Kidney (tissue), 14 donors: Measurements from ENCODE around the gene DICER1. TPM values are rescaled to one million over a fixed set of nuclear protein-coding genes. Genes with fewer than 3 reads are reported as not detected.
"Not testable (repeated sequence)": the region's sequence is repeated elsewhere in the genome, so short reads cannot be mapped to it uniquely, and the experiment has no call there.

Experiments
- DNase-seq, 5 donors: peaks; one replicate each; pipeline ENCODE4 v3.0.0-alpha.2; 2013 to 2020
- FAIRE-seq: peaks from 2 replicates; lab custom pipeline; 2012; peaks lifted over from hg19 to GRCh38; lab: Jason Lieb, UNC
- H3K27ac ChIP-seq, 2 donors: one replicate each; pipeline ENCODE4 v1.7.0; 2013; ENCODE audit warnings: low read depth in 2 of 2, low read length in 2 of 2, inconsistent platforms in 1 of 2
- H3K27me3 ChIP-seq: one replicate; pipeline ENCODE4 v1.7.1; 2013; ENCODE audit warnings: low read length, inconsistent platforms; ENCODE audit not compliant: control insufficient read depth, insufficient read depth
- H3K36me3 ChIP-seq, 3 donors: one replicate each; pipeline versions ENCODE4 v1.7.0 to v1.7.1; 2013; ENCODE audit warnings: low read length in 3 of 3, control low read depth in 1 of 3, inconsistent platforms in 1 of 3; ENCODE audit not compliant: insufficient read depth in 3 of 3, control insufficient read depth in 2 of 3
- H3K4me1 ChIP-seq, 3 donors: one replicate each; pipeline versions ENCODE4 v1.7.0 to v1.7.1; 2013; ENCODE audit warnings: low read length in 3 of 3, inconsistent platforms in 1 of 3, low read depth in 1 of 3; ENCODE audit not compliant: control insufficient read depth in 2 of 3, insufficient read depth in 2 of 3
- H3K4me3 ChIP-seq, 3 donors: one replicate each; pipeline versions ENCODE4 v1.7.0 to v1.8.1; 2013; ENCODE audit warnings: low read length in 3 of 3, control low read depth in 1 of 3, inconsistent platforms in 1 of 3
- H3K9ac ChIP-seq, 3 donors: one replicate each; pipeline versions ENCODE4 v1.7.0 to v1.7.1; 2013; ENCODE audit warnings: low read length in 3 of 3, control low read depth in 1 of 3, inconsistent platforms in 1 of 3
- H3K9me3 ChIP-seq, 3 donors: one replicate each; pipeline versions ENCODE4 v1.7.0 to v1.7.1; 2013; ENCODE audit warnings: low read length in 3 of 3, control low read depth in 1 of 3, inconsistent platforms in 1 of 3; ENCODE audit not compliant: control insufficient read depth in 2 of 3, insufficient read depth in 1 of 3
- CTCF ChIP-seq: IDR thresholded peaks from 3 replicates; pipeline ENCODE4 v1.5.1; 2012; ENCODE audit warnings: mild to moderate bottlenecking, moderate library complexity, borderline replicate concordance; ENCODE audit not compliant: insufficient read depth; ENCODE audit errors: extremely low read depth
- intact Hi-C: fragments of 100-400 bp; cut with DNase I; formaldehyde crosslinking; loops from one replicate; pipeline ENCODE4 v1.11.1; 2022
- polyA plus RNA-seq: library from polyadenylated mRNA; stranded (reverse); fragments of 350-450 nt; fragmentation: Illumina TruSeq; extraction: RNeasy Lipid Tissue Mini Kit (QIAGEN cat#74804); gene quantifications from one replicate; pipeline ENCODE4 v1.2.3, GENCODE V29; 2014; ENCODE audit warnings: low read depth, low replicate concordance; ENCODE audit not compliant: insufficient read depth
- total RNA-seq: library from RNA; stranded (reverse); fragmentation: NEBNext Ultra II Directional; extraction: Animal tissue kit (Norgen Biotek cat#: 25700); gene quantifications from one replicate; pipeline ENCODE4 v1.2.1, GENCODE V29; 2021
- donor health status: control.
- donor health status: control.
- donor health status: control.
- donor health status: control.
- donor health status: control.
- donor health status: DM: yes; HTN: yes; CAD: no.
- donor health status: Normal renal cell carcinoma (clear cell type).

Gene DICER1
- total and polyA plus RNA-seq, 2 donors from 2014 or later = 6.0 to 83.6 TPM

GRCh38 chr14:95183082-95183481 lies 25.8 kb upstream of the DICER1 start:
- FAIRE-seq = no peak
- DNase-seq = no peak
- intact Hi-C loops = no loop called here
- Histone ChIP-seq H3K27ac (peak overlapping the region; percentile 71 to 85), H3K9ac (peak overlapping the region in 1 of 3 donors; percentile 51), H3K36me3 (no peaks in the 10 kb centered on the region), H3K9me3 (no peaks in the 10 kb centered on the region), H3K27me3 (no peaks in the 10 kb centered on the region), H3K4me1 (peaks cover 7 to 42% (median 34%) of the 10 kb centered on the region in 3 donors), H3K4me3 (no peak overlapping the region)
- no peak for TF ChIP-seq CTCF

GRCh38 chr14:95182379-95182778 lies 25.1 kb upstream of the DICER1 start:
- no peak for DNase-seq
- Histone ChIP-seq H3K4me1 (peaks cover 7 to 39% (median 34%) of the 10 kb centered on the region in 3 donors), H3K36me3 (no peaks in the 10 kb centered on the region), H3K27ac (no peak overlapping the region), H3K4me3 (no peak overlapping the region), H3K27me3 (no peaks in the 10 kb centered on the region), H3K9ac (no peak overlapping the region), H3K9me3 (no peaks in the 10 kb centered on the region)
- intact Hi-C loops = no loop called here
- no peak for TF ChIP-seq CTCF
- FAIRE-seq = no peak

- Histone ChIP-seq H3K36me3 (no peaks in the 10 kb centered on the region), H3K4me1 (peaks cover 7 to 34% (median 34%) of the 10 kb centered on the region in 3 donors), H3K4me3 (no peak overlapping the region), H3K9me3 (no peaks in the 10 kb centered on the region), H3K9ac (no peak overlapping the region), H3K27ac (no peak overlapping the region), H3K27me3 (no peaks in the 10 kb centered on the region)
- intact Hi-C loops = no loop called here
- FAIRE-seq (no peak), DNase-seq (no peak)
- no peak for TF ChIP-seq CTCF
Observed at GRCh38 chr14:95180966-95181741, 23.8 kb upstream of the DICER1 start.

- FAIRE-seq, H3K4me3 ChIP-seq, DNase-seq, H3K9ac ChIP-seq, H3K27me3 ChIP-seq, intact Hi-C loops, H3K36me3 ChIP-seq, H3K9me3 ChIP-seq, H3K4me1 ChIP-seq, H3K27ac ChIP-seq: not testable (repeated sequence)
Observed at GRCh38 chr14:95175670-95176069, 18.3 kb upstream of the DICER1 start.
